Measurements from ENCODE around the gene VRTN.

The VRTN gene

GRCh38 chr14:74364271-74364880, 16.1 kb downstream of the VRTN start:
- no peak for TF ChIP-seq GABPA (IDR thresholded peaks at IDR 0.05; ENCODE audit: low read depth)
- no peak for TF ChIP-seq CTCF (IDR thresholded peaks at IDR 0.05; ENCODE audit: insufficient read depth, low read length)
- TF ChIP-seq POLR2AphosphoS5 (IDR thresholded peaks at IDR 0.05; ENCODE audit: low read depth), result no peak
- no peak for TF ChIP-seq REST (IDR thresholded peaks at IDR 0.05; ENCODE audit: insufficient replicate concordance, low read depth)
- Histone ChIP-seq H3K27ac (replicated peaks) (no peak overlapping the region), H3K4me3 (replicated peaks; ENCODE audit: insufficient read depth, low read length) (no peak overlapping the region), H3K27me3 (ENCODE audit: insufficient read depth, poor library complexity, severe bottlenecking) (no peaks in the 10 kb centered on the region)
- no peak for DNase-seq (ENCODE audit: low read depth in 1 of 2, low spot score in 1 of 2)

GRCh38 chr14:74368026-74368425, 19.8 kb downstream of the VRTN start:
- Histone ChIP-seq H3K4me3 (replicated peaks; ENCODE audit: insufficient read depth, low read length) (no peak overlapping the region), H3K27me3 (ENCODE audit: insufficient read depth, poor library complexity, severe bottlenecking) (no peaks in the 10 kb centered on the region), H3K27ac (replicated peaks) (no peak overlapping the region)
- TF ChIP-seq CTCF (IDR thresholded peaks at IDR 0.05; ENCODE audit: insufficient read depth, low read length) (no peak), GABPA (IDR thresholded peaks at IDR 0.05; ENCODE audit: low read depth) (no peak), SPI1 (IDR thresholded peaks at IDR 0.05; ENCODE audit: borderline replicate concordance, low read depth) (no peak), REST (IDR thresholded peaks at IDR 0.05; ENCODE audit: insufficient replicate concordance, low read depth) (no peak), POLR2AphosphoS5 (IDR thresholded peaks at IDR 0.05; ENCODE audit: low read depth) (no peak)
- no peak for DNase-seq (ENCODE audit: low read depth in 1 of 2, low spot score in 1 of 2)

GRCh38 chr14:74368441-74368840, 20.2 kb downstream of the VRTN start:
- H3K27me3 ChIP-seq (ENCODE audit: insufficient read depth, poor library complexity, severe bottlenecking), result no peaks in the 10 kb centered on the region
- DNase-seq (ENCODE audit: low read depth in 1 of 2, low spot score in 1 of 2), result no peak

GRCh38 chr14:74377976-74378690, 29.9 kb downstream of the VRTN start:
- Histone ChIP-seq H3K27me3 (ENCODE audit: insufficient read depth, poor library complexity, severe bottlenecking) (no peaks in the 10 kb centered on the region), H3K27ac (replicated peaks) (no peak overlapping the region), H3K4me3 (replicated peaks; ENCODE audit: insufficient read depth, low read length) (no peak overlapping the region)
- TF ChIP-seq SPI1 (IDR thresholded peaks at IDR 0.05; ENCODE audit: borderline replicate concordance, low read depth) (no peak), CTCF (IDR thresholded peaks at IDR 0.05; ENCODE audit: insufficient read depth, low read length) (no peak), GABPA (IDR thresholded peaks at IDR 0.05; ENCODE audit: low read depth) (no peak), POLR2AphosphoS5 (IDR thresholded peaks at IDR 0.05; ENCODE audit: low read depth) (no peak), REST (IDR thresholded peaks at IDR 0.05; ENCODE audit: insufficient replicate concordance, low read depth) (no peak)
- DNase-seq (ENCODE audit: low read depth in 1 of 2, low spot score in 1 of 2), result no peak

More at GRCh38 chr14:74368441-74368840, 20.2 kb downstream of the VRTN start:
- TF ChIP-seq SPI1 (IDR thresholded peaks at IDR 0.05; ENCODE audit: borderline replicate concordance, low read depth) (no peak), GABPA (IDR thresholded peaks at IDR 0.05; ENCODE audit: low read depth) (no peak)
- Histone ChIP-seq H3K27ac (replicated peaks) (no peak overlapping the region), H3K4me3 (replicated peaks; ENCODE audit: insufficient read depth, low read length) (no peak overlapping the region)

All from HL-60 (cell line).